IMR-90 (cell line): ENCODE measurements around the gene PTMS. TPM values are rescaled to one million over a fixed set of nuclear protein-coding genes. Genes with fewer than 3 reads are reported as not detected.

Source experiments
- ATAC-seq: fragments of 200-7000 bp; cut with Tn5 transposase; 2 replicates; pipeline ENCODE4 v1.9.1; 2020; ENCODE audit warnings: low read depth, mild to moderate bottlenecking, moderate library complexity
- BruUV-seq: library from RNA; stranded (reverse); fragments of 400-500 nt; replicated peaks from 2 replicates; lab custom pipeline; 2021; lab: Mats Ljungman, UMichigan
- CTCF ChIA-PET: fragments of 300-600 bp; formaldehyde crosslinking; extraction: SDS; loops from one replicate; lab custom pipeline; 2021; ENCODE audit warnings: antibody characterized with exemption; lab: Yijun Ruan, JAX
- POLR2A ChIA-PET: fragments of 300-600 bp; sonication (Branson Sonifier 250); formaldehyde crosslinking; loops from one replicate; lab custom pipeline; 2022; ENCODE audit warnings: antibody characterized with exemption; ENCODE audit not compliant: unreplicated experiment; lab: Charles Lee
- DNase-seq: peaks from one replicate; pipeline ENCODE4 v3.0.0; 2013
- H2AFZ ChIP-seq: replicated peaks from 2 replicates; pipeline ENCODE3; 2013; ENCODE audit warnings: low read length, mild to moderate bottlenecking; ENCODE audit not compliant: poor library complexity
- H2AK5ac ChIP-seq: 2 replicates; pipeline ENCODE4 v1.6.1; 2013; ENCODE audit warnings: low read depth, low read length, inconsistent platforms
- H2AK9ac ChIP-seq: replicated peaks from 2 replicates; pipeline ENCODE3; 2013; ENCODE audit warnings: mild to moderate bottlenecking, low read depth, low read length, moderate library complexity; ENCODE audit not compliant: poor library complexity
- H2BK120ac ChIP-seq: 2 replicates; pipeline ENCODE4 v1.6.1; 2013; ENCODE audit warnings: low read depth, low read length, inconsistent platforms
- H2BK15ac ChIP-seq: 3 replicates; pipeline ENCODE4 v1.6.1; 2013; ENCODE audit warnings: low read depth, low read length, inconsistent platforms
- H2BK20ac ChIP-seq: 2 replicates; pipeline ENCODE4 v1.6.1; 2013; ENCODE audit warnings: low read depth, mild to moderate bottlenecking, inconsistent platforms, low read length, moderate library complexity
- H2BK5ac ChIP-seq: 2 replicates; pipeline ENCODE4 v1.6.1; 2013; ENCODE audit warnings: mild to moderate bottlenecking, low read depth, low read length, inconsistent platforms; ENCODE audit not compliant: poor library complexity, severe bottlenecking
- H3K14ac ChIP-seq: replicated peaks from 2 replicates; pipeline ENCODE4 v1.6.1; 2013; ENCODE audit warnings: low read depth, low read length, inconsistent platforms
- H3K18ac ChIP-seq: 2 replicates; pipeline ENCODE4 v1.6.1; 2013; ENCODE audit warnings: low read depth, low read length, control low read depth
- H3K23ac ChIP-seq: 2 replicates; pipeline ENCODE4 v1.6.1; 2013; ENCODE audit warnings: low read depth, low read length, inconsistent platforms
- H3K27ac ChIP-seq: 2 replicates; pipeline ENCODE4 v1.5.1; 2013; ENCODE audit warnings: mild to moderate bottlenecking, control low read depth, low read length; ENCODE audit not compliant: insufficient read depth
- H3K27me3 ChIP-seq: 2 replicates; pipeline ENCODE4 v1.6.1; 2013; ENCODE audit warnings: low read length; ENCODE audit not compliant: control insufficient read depth, insufficient read depth
- H3K36me3 ChIP-seq: 2 replicates; pipeline ENCODE4 v1.6.1; 2013; ENCODE audit warnings: low read length, mixed read lengths; ENCODE audit not compliant: control insufficient read depth, insufficient read depth
- H3K4ac ChIP-seq: 2 replicates; pipeline ENCODE4 v1.6.1; 2013; ENCODE audit warnings: low read depth, low read length, inconsistent platforms
- H3K4me1 ChIP-seq: 2 replicates; pipeline ENCODE4 v1.6.1; 2013; ENCODE audit warnings: low read length, mixed read lengths; ENCODE audit not compliant: control insufficient read depth, insufficient read depth
- H3K4me2 ChIP-seq: 2 replicates; pipeline ENCODE4 v1.6.1; 2013; ENCODE audit warnings: low read depth, mild to moderate bottlenecking, control low read depth, low read length, moderate library complexity
- H3K4me3 ChIP-seq: 2 replicates; pipeline ENCODE4 v1.5.1; 2013; ENCODE audit warnings: low read depth, mild to moderate bottlenecking, control low read depth, low read length, moderate library complexity; ENCODE audit not compliant: insufficient read depth
- H3K56ac ChIP-seq: 2 replicates; pipeline ENCODE4 v1.6.1; 2013; ENCODE audit warnings: low read length, inconsistent platforms; ENCODE audit not compliant: insufficient read depth; ENCODE audit errors: extremely low read depth
- H3K79me1 ChIP-seq, 2 experiments: 2 replicates each; pipeline ENCODE4 v1.6.1; 2013; ENCODE audit warnings: low read length in 2 of 2, inconsistent platforms in 1 of 2, low read depth in 1 of 2
- H3K9ac ChIP-seq: 2 replicates; pipeline ENCODE4 v1.6.1; 2013; ENCODE audit warnings: low read depth, low read length, control low read depth
- H3K9me1 ChIP-seq: 2 replicates; pipeline ENCODE4 v1.6.1; 2013; ENCODE audit warnings: low read length, inconsistent platforms; ENCODE audit not compliant: insufficient read depth
- H3K9me3 ChIP-seq: 2 replicates; pipeline ENCODE4 v1.6.1; 2013; ENCODE audit warnings: low read length; ENCODE audit not compliant: control insufficient read depth, insufficient read depth
- H4K20me1 ChIP-seq: 2 replicates; pipeline ENCODE4 v1.6.1; 2013; ENCODE audit warnings: low read length, inconsistent platforms; ENCODE audit not compliant: insufficient read depth
- H4K5ac ChIP-seq: 2 replicates; pipeline ENCODE4 v1.6.1; 2013; ENCODE audit warnings: mild to moderate bottlenecking, low read depth, low read length, control low read depth
- H4K8ac ChIP-seq, 2 experiments: 2 replicates each; pipeline ENCODE4 v1.6.1; 2013; ENCODE audit warnings: low read depth in 2 of 2, low read length in 2 of 2, control low read depth in 1 of 2, inconsistent platforms in 1 of 2
- H4K91ac ChIP-seq: 2 replicates; pipeline ENCODE4 v1.6.1; 2013; ENCODE audit warnings: low read depth, low read length, inconsistent platforms; ENCODE audit not compliant: insufficient read depth
- BHLHE40 ChIP-seq: fragments of 150-350 bp; IDR thresholded peaks from 2 replicates; pipeline ENCODE4 v1.6.1; 2016; ENCODE audit warnings: mild to moderate bottlenecking, low read depth, low read length
- CEBPB ChIP-seq: IDR thresholded peaks from 2 replicates; pipeline ENCODE4 v1.6.1; 2012; ENCODE audit warnings: low read depth, low read length, improper control_type of control experiment
- CHD1 ChIP-seq: IDR thresholded peaks from 2 replicates; pipeline ENCODE4 v1.6.1; 2012; ENCODE audit warnings: low read depth, low read length, improper control_type of control experiment
- CTCF ChIP-seq: conservative IDR thresholded peaks from 2 replicates; pipeline ENCODE4 v1.5.1; 2012; ENCODE audit warnings: mild to moderate bottlenecking, low read depth, low read length, improper control_type of control experiment
- ELK1 ChIP-seq: fragments of 150-350 bp; IDR thresholded peaks from 2 replicates; pipeline ENCODE4 v1.6.1; 2016; ENCODE audit warnings: low read depth, mild to moderate bottlenecking, low read length, moderate library complexity, borderline replicate concordance
- FOS ChIP-seq: fragments of 150-350 bp; IDR thresholded peaks from 2 replicates; pipeline ENCODE4 v1.6.1; 2016; ENCODE audit warnings: low read depth, low read length
- MAFK ChIP-seq: IDR thresholded peaks from 2 replicates; pipeline ENCODE4 v1.6.1; 2012; ENCODE audit warnings: low read depth, low read length, improper control_type of control experiment
- MAZ ChIP-seq: IDR thresholded peaks from 2 replicates; pipeline ENCODE4 v1.6.1; 2012; ENCODE audit warnings: low read depth, mild to moderate bottlenecking, low read length, improper control_type of control experiment, moderate library complexity, borderline replicate concordance
- MXI1 ChIP-seq: IDR thresholded peaks from 2 replicates; pipeline ENCODE4 v1.6.1; 2012; ENCODE audit warnings: low read depth, mild to moderate bottlenecking, low read length, moderate library complexity, borderline replicate concordance
- NFE2L2 ChIP-seq: fragments of 150-350 bp; IDR thresholded peaks from 2 replicates; pipeline ENCODE4 v1.6.1; 2016; ENCODE audit warnings: low read depth, mild to moderate bottlenecking, low read length
- POLR2A ChIP-seq: IDR thresholded peaks from 2 replicates; pipeline ENCODE4 v1.6.1; 2012; ENCODE audit warnings: mild to moderate bottlenecking, low read depth, low read length
- RAD21 ChIP-seq: IDR thresholded peaks from 2 replicates; pipeline ENCODE4 v1.6.1; 2012; ENCODE audit warnings: low read length, improper control_type of control experiment
- RCOR1 ChIP-seq: IDR thresholded peaks from 2 replicates; pipeline ENCODE4 v1.6.1; 2012; ENCODE audit warnings: mild to moderate bottlenecking, low read length, improper control_type of control experiment; ENCODE audit not compliant: insufficient replicate concordance
- RFX5 ChIP-seq: IDR thresholded peaks from 2 replicates; pipeline ENCODE4 v1.8.0; 2012; ENCODE audit warnings: low read depth, mild to moderate bottlenecking, low read length, moderate library complexity
- SMC3 ChIP-seq: fragments of 150-350 bp; IDR thresholded peaks from 2 replicates; pipeline ENCODE4 v1.6.1; 2016; ENCODE audit warnings: low read depth, mild to moderate bottlenecking, antibody characterized with exemption, low read length, moderate library complexity
- USF2 ChIP-seq: fragments of 150-350 bp; IDR thresholded peaks from 2 replicates; pipeline ENCODE4 v1.6.1; 2017; ENCODE audit warnings: mild to moderate bottlenecking, antibody characterized with exemption, low read length, low read depth
- WGBS, 2 experiments: methylation state at CpG; one replicate each; pipeline versions ENCODE4 v1.1.5 to v1.1.7; 2013; ENCODE audit warnings: missing lambda C conversion rate in 2 of 2; ENCODE audit not compliant: insufficient read length in 1 of 2; ENCODE audit errors: extremely low coverage in 2 of 2; 5-methylcytosine and 5-hydroxymethylcytosine counted together
- dilution Hi-C: fragments of 300-500 bp; cut with HindIII; formaldehyde crosslinking; loops from one replicate; pipeline ENCODE4 v1.14.3; 2018; ENCODE audit warnings: low sequenced_read_pairs; ENCODE audit not compliant: unreplicated experiment
- in situ Hi-C: fragments of 300-500 bp; cut with MboI; formaldehyde crosslinking; loops from 3 replicates; pipeline ENCODE4 v1.14.3; 2019; ENCODE audit warnings: low sequenced_read_pairs, inconsistent platforms, mixed read lengths
- intact Hi-C: fragments of 100-400 bp; cut with micrococcal nuclease; formaldehyde crosslinking; loops from 2 replicates; pipeline ENCODE4 v1.10.0; 2022
- polyA plus RNA-seq, 3 experiments: library from polyadenylated mRNA; depleted of rRNA; stranded (reverse); fragments of >200 nt; gene quantifications; 2 replicates each; pipeline ENCODE4 v1.2.3, GENCODE V29; 2012; ENCODE audit warnings: low replicate concordance in 1 of 3
- total RNA-seq: library from RNA; depleted of rRNA; stranded (reverse); fragments of >200 nt; gene quantifications from 2 replicates; pipeline ENCODE4 v1.2.3, GENCODE V29; 2012

PTMS gene
- total and polyA plus RNA-seq, 2 of the 4 experiments (the other 2 are of a cell fraction): 17.2 to 275 TPM

- ATAC-seq (no peak), DNase-seq (no peak)
- Histone ChIP-seq H3K18ac (no peak overlapping the region), H3K14ac (no peak overlapping the region), H3K4ac (no peak overlapping the region), H4K91ac (no peak overlapping the region), H3K4me1 (peaks cover 7% of the 10 kb centered on the region; the same call in 1 of the 2 replicates), H4K20me1 (no peaks in the 10 kb centered on the region), H3K27me3 (0 out of 2 replicates have a peak, but pooled peaks cover 2% of the 10 kb centered on the region), H3K4me3 (no peak overlapping the region), H4K8ac (no peak overlapping the region), H3K56ac (no peak overlapping the region), H2AK9ac (no peak overlapping the region), H2BK120ac (no peak overlapping the region), H2BK5ac (no peak overlapping the region), H3K79me1 (0 out of 4 replicates have a peak, but pooled peaks cover 0 to 3% of the 10 kb centered on the region in 2 experiments), H3K9me3 (no peaks in the 10 kb centered on the region), H3K9me1 (peaks cover 4% of the 10 kb centered on the region; the same call in 1 of the 2 replicates), H4K5ac (no peak overlapping the region), H2BK15ac (no peak overlapping the region), H3K23ac (no peak overlapping the region), H3K9ac (no peak overlapping the region), H2BK20ac (no peak overlapping the region), H2AFZ (no peak overlapping the region), H3K4me2 (no peak overlapping the region), H3K36me3 (peaks cover 3% of the 10 kb centered on the region), H2AK5ac (no peak overlapping the region), H3K27ac (no peak overlapping the region)
- in situ Hi-C loops: no loop called here
- WGBS, 2 experiments: 86% methylated on average over 4 of the region's 8 CpGs; no CpG with 5 or more reads in 1 of the 2 experiments
- POLR2A ChIA-PET: no interaction called here
- BruUV-seq: no TSS peak
- dilution Hi-C loops: no loop called here
- intact Hi-C loops: no loop called here
- CTCF ChIA-PET: no interaction called here
- TF ChIP-seq MAZ (no peak), RCOR1 (no peak), FOS (no peak), USF2 (no peak), CTCF (no peak), MXI1 (no peak), CHD1 (no peak), SMC3 (no peak), RAD21 (no peak), ELK1 (no peak), CEBPB (no peak), NFE2L2 (no peak), BHLHE40 (no peak), POLR2A (no peak), MAFK (no peak), RFX5 (no peak)
These were observed 50.9 kb downstream of the PTMS start for GRCh38 chr12:6817098-6817497.
